Activated CD8-positive, alpha-beta memory T cell treated with anti-CD3 and anti-CD28 coated beads, Interleukin-2, amount 50 U/mL, for 24 hours (primary cell): ENCODE measurements around the gene USP11.
A peak's percentile ranks its signal among the peaks of the same experiment; 100 is the strongest.

ENCODE experiments used
- DNase-seq: peaks from one replicate; pipeline ENCODE4 v3.0.0-alpha.2; 2020; ENCODE audit errors: extremely low read depth

The USP11 gene

DNA sequence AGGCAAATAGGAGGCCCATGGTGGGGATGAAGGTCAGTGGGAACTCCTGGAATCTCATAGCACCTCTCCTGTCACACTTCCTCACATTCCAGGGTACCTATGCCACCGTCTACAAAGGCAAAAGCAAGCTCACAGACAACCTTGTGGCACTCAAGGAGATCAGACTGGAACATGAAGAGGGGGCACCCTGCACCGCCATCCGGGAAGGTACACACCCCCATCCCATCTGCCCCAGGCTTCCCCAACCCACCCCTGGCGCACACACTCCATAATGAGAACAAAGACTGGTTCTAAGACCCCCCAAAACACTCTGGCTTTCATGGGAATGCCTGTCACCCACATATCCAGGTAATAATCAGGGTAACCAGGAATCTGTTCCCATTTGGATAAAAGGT, 7.9 kb upstream of the USP11 start:
- DNase-seq: no peak

DNA sequence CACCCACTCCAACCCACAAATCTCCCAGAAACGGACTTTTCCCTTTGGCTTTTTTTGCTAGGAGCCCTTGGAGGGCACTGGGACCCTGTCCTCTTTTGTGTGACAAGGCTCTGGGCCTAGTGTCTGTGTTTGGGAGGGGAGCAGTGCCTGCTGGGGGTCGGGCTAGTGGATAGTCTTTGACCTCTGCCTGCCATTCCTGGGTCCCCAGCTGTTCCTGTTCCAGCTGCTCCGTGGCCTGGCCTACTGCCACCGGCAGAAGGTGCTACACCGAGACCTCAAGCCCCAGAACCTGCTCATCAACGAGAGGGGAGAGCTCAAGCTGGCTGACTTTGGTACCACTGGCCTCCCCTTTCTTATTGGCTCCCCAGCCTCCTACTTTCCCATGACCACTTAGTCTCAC, 6.7 kb upstream of the USP11 start:
- no peak for DNase-seq

- DNase-seq: no peak
Observed at GRCh38 chrX:47226531-47227333, 6.1 kb upstream of the USP11 start.

DNA sequence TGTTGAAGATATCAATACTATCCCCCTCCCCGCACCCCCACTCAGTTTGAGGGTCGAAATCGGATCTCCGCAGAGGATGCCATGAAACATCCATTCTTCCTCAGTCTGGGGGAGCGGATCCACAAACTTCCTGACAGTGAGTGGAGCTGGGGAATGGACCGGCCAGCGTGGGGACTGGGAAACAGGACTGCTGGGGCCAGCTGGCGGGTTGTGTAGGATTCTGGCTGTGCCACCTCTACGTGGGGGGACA, 5.5 kb upstream of the USP11 start:
- DNase-seq: no peak

DNA sequence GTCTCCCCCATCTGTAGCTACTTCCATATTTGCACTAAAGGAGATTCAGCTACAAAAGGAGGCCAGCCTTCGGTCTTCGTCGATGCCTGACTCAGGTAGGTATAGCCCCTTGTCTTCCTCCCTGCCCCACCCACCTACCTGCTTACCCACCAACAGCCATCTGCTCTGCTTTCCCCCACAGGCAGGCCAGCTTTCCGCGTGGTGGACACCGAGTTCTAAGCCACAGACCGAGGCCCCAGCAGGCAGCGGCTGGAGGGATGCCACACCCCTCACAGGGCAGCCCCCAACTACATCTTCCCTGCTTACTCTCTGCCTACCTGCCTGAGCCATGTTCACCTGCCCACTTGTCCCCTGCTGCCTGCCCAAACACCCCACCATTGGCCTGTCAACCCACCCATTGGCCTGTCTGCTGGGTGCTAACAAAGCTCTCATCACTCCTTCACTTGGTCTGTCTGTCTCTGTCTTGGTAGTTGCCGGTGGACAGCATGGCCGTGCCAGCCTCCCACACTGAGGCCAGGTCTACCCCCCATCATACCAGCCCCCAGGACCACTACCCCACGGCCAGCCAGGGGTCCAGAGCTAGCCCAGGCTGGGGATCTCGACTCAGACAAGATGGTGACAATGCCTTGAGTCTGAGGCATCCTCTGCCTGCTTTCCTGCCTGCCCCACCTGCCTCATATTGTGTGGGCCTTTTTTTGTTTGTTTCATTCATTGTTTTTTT, 4.1 kb upstream of the USP11 start:
- no peak for DNase-seq

DNA sequence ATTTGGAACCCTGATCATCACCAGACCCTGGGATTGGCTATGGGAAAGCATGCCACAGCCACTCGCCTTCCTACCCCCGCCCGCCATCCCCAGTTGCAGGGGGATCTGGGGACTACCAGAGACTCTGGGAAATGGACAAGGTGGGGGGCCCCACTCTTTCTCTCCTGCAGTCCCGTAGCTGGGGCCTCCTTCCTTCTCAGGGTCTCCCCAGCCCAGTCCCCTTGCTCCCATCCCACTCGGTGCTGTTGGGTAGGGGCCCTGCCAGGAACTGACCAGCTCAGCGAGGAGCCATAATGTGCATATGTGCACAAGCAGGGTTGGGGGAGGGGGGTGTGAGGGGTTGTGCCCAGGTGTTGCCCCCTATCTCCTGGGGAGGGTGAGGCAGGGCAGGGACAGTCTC, 3.4 kb upstream of the USP11 start:
- no peak for DNase-seq

DNA sequence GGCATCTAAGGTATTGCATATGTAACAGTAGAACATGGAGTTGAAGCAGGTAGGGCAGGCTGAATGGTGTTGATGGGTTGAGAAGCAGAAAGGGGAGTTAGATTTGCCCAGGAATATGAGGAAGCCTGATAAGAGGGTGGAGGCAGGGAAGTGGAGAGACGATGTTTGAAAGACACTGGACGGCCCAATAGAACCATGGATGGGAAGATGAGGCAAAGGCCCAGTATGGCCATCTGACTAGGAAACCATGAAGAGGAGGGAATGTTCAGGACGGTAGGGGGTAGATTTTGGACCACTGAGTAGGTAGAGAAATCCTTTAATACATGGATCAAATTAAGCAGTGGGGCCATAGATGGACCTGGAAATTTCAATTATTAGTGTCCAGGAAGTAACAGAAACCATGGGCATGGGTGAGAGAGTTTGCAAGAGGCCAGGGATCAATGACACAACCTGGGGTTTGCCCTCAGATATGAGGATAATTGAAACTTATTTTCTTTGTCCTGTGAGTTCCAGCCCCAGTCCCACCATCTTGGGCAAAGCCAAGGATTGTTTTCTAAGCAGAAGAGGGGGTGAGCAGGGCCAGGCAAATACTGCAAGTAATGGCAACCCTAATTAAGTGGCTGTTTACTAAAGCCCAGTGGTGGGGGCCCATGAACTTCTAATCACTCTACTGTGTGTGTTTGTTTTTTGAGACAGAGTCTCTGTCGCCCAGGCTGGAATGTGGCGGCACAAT, 2.5 kb upstream of the USP11 start:
- no peak for DNase-seq

GRCh38 chrX:47231167-47231566, 1.6 kb upstream of the USP11 start:
- DNase-seq: no peak

- no peak for DNase-seq
Observed at GRCh38 chrX:47232197-47232802, 509 bp upstream of the USP11 start.

DNA sequence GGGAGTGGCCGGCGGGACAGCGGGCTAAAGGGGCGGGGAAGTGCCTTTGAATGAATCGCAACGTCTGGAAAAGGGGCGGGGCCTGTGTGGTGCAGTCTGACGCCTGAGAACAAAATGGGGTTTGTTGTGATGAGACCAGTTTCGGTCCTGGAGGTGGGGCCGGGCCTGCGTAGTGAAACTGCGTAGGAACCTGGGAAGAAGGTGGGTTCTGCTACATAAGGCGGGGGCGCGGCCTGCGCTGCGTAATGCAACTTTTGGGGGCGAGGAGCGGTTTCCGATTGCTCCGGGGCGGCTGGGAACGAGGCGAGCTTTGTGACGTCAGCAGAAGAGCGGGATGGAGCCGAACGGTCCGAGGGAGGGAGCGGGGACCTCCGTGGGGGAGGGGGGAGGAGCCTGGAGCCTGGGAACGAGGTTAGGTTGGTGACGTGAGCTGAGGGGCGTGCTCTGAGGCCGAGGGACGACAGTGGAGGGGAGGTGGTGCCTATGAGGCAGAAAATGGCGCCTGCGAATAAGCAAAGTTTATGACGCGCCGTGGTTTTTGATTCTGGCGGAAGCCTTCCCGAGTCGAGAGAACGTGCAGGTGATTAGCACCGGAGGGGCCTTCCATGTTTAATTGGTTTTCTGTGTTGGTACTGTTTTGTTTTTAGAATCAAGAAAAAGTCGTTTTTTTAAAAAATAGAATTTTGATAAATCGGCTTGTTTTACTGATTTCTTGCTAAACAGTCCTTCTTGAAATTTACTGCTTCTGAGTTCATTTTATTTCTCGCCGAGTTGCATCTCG, 714 bp downstream of the USP11 start:
- peak; percentile 83 for DNase-seq

- no peak for DNase-seq
Observed at GRCh38 chrX:47234583-47234982, 1.8 kb downstream of the USP11 start.

GRCh38 chrX:47235691-47236103, 2.9 kb downstream of the USP11 start:
- DNase-seq: no peak

- DNase-seq: no peak
Observed at GRCh38 chrX:47239199-47239598, 6.4 kb downstream of the USP11 start.

DNA sequence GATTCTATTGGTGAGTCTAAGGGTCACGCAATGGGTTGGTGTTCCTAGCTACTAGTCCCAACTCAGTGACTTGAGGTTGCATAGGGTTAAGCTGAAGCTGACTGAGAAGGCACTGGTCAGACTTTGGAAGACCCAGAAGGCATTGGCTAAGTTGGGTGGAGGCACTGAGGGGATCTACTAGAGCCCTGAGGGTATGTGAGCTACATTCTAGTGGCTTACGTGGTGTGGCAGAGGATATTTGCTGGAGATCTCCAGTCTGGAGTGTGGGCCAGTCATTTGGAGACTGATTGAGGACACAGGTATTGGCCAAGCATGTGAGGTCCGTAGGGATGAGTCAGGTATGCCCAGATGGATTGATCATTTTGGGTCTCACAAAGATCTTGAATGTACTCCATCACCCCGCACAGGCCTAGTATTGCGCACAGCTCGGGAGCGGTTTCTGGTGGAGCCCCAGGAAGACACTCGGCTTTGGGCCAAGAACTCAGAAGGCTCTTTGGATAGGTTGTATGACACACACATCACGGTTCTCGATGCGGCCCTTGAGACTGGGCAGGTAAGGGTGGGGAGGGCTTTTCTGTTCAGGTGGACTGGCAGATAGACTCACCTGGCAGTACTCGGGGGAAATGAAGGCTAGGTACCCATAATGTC, 7.2 kb downstream of the USP11 start:
- no peak for DNase-seq

DNA sequence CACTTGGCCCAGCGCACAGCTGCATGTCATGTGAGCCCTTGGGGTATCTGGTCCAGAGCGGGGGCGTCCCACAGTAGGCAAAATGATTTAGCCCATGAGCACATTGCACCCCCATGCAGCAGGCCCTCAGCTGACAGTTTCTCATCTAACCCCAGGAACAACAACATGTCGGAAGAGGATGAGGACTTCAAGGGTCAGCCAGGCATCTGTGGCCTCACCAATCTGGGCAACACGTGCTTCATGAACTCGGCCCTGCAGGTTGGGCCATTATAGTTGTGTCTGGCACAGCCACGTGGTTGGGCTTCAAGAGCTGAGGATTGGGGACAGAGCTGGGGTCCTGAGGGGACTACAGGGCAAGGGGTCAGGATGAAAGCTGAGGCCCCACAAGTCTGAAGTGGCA, 7.8 kb downstream of the USP11 start:
- no peak for DNase-seq

GRCh38 chrX:47241201-47242011, 8.6 kb downstream of the USP11 start:
- no peak for DNase-seq

DNA sequence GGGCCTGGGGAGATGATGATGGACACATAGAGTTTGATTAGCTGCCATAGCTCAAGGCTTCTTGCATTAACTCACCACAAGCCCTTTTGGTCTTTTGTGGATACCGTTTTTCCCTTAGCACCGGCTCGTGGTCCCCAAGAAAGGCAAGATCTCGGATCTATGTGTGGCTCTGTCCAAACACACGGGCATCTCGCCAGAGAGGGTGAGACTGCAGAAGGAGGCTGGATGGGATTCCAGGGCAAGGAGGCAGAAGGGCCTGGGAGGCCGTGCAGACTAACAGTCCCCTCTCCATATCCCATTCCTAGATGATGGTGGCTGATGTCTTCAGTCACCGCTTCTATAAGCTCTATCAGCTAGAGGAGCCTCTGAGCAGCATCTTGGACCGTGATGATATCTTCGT, 9.5 kb downstream of the USP11 start:
- DNase-seq: no peak

- DNase-seq: no peak
Observed at GRCh38 chrX:47243351-47243750, 10.5 kb downstream of the USP11 start.

GRCh38 chrX:47244676-47245075, 11.9 kb downstream of the USP11 start:
- DNase-seq: no peak

- DNase-seq: no peak
Observed at GRCh38 chrX:47245156-47245555, 12.3 kb downstream of the USP11 start.
